A673 (cell line): ENCODE results near the gene JHY. TPM values are rescaled to one million over a fixed set of nuclear protein-coding genes. Genes with fewer than 3 reads are reported as not detected.

Source experiments
- BruUV-seq: library from RNA; stranded (reverse); fragments of 400-500 nt; replicated peaks from 2 replicates; lab custom pipeline; 2021; lab: Mats Ljungman, UMichigan
- CTCF ChIA-PET: fragments of 300-600 bp; sonication (Branson Sonifier 250); formaldehyde crosslinking; loops from one replicate; lab custom pipeline; 2022; ENCODE audit warnings: antibody characterized with exemption; lab: Charles Lee
- POLR2A ChIA-PET: fragments of 300-600 bp; sonication (Branson Sonifier 250); formaldehyde crosslinking; loops from one replicate; lab custom pipeline; 2022; ENCODE audit warnings: antibody characterized with exemption; ENCODE audit not compliant: low non-redundant PET; lab: Charles Lee
- DNase-seq: peaks from one replicate; pipeline ENCODE4 v3.0.0-alpha.2; 2015; ENCODE audit warnings: low spot score
- H3K27ac ChIP-seq: fragments of 200-600 bp; sonication (generic); 2 replicates; pipeline ENCODE4 v1.5.1; 2016; ENCODE audit warnings: mixed run types, low read depth, mild to moderate bottlenecking, mixed read lengths, antibody characterized with exemption, low read length; ENCODE audit not compliant: poor library complexity, severe bottlenecking
- H3K27me3 ChIP-seq: fragments of 200-600 bp; sonication (generic); replicated peaks from 2 replicates; pipeline ENCODE4 v1.6.1; 2017; ENCODE audit warnings: mixed run types, low read depth, mild to moderate bottlenecking, mixed read lengths, antibody characterized with exemption, low read length; ENCODE audit not compliant: insufficient read depth, poor library complexity
- H3K36me3 ChIP-seq: fragments of 200-600 bp; sonication (generic); 2 replicates; pipeline ENCODE4 v1.6.1; 2016; ENCODE audit warnings: mixed run types, mild to moderate bottlenecking, mixed read lengths, antibody characterized with exemption, low read length; ENCODE audit not compliant: insufficient read depth, poor library complexity, severe bottlenecking
- H3K4me1 ChIP-seq: fragments of 200-600 bp; sonication (generic); 2 replicates; pipeline ENCODE4 v1.6.1; 2017; ENCODE audit warnings: mixed run types, mild to moderate bottlenecking, mixed read lengths, antibody characterized with exemption, low read length; ENCODE audit not compliant: insufficient read depth, poor library complexity, severe bottlenecking
- H3K4me3 ChIP-seq: fragments of 200-600 bp; sonication (generic); 2 replicates; pipeline ENCODE4 v1.5.1; 2016; ENCODE audit warnings: low read depth, mixed run types, mild to moderate bottlenecking, mixed read lengths, low read length; ENCODE audit not compliant: poor library complexity, severe bottlenecking
- H3K9me3 ChIP-seq: fragments of 200-600 bp; sonication (generic); 2 replicates; pipeline ENCODE4 v1.6.1; 2016; ENCODE audit warnings: mixed run types, low read depth, mild to moderate bottlenecking, mixed read lengths, antibody characterized with exemption, low read length; ENCODE audit not compliant: poor library complexity, severe bottlenecking
- CTCF ChIP-seq: fragments of 300-800, 200-600 bp; sonication (generic); conservative IDR thresholded peaks from 2 replicates; pipeline ENCODE4 v1.5.1; 2017; ENCODE audit warnings: low read depth, mild to moderate bottlenecking, antibody characterized with exemption, low read length, moderate library complexity, mixed read lengths
- EZH2 ChIP-seq: fragments of 200-600 bp; sonication (generic); IDR thresholded peaks from 2 replicates; pipeline ENCODE4 v1.6.1; 2017; ENCODE audit warnings: borderline replicate concordance, low read depth, mild to moderate bottlenecking, mixed read lengths, antibody characterized with exemption, low read length; ENCODE audit not compliant: poor library complexity, severe bottlenecking
- intact Hi-C: fragments of 100-400 bp; cut with micrococcal nuclease; formaldehyde crosslinking; loops from one replicate; pipeline ENCODE4 v1.10.0; 2022; ENCODE audit not compliant: unreplicated experiment
- total RNA-seq: library from RNA; stranded (reverse); gene quantifications from 2 replicates; pipeline ENCODE4 v1.2.3, GENCODE V29; 2021

Gene JHY
- total RNA-seq, 1 experiment from 2014 or later: 4.4 TPM

GRCh38 chr11:122895563-122895962, 13.0 kb downstream of the JHY start:
- Histone ChIP-seq H3K4me3 (no peak overlapping the region), H3K36me3 (no peaks in the 10 kb centered on the region), H3K27me3 (no peaks in the 10 kb centered on the region), H3K4me1 (peaks cover 16% of the 10 kb centered on the region), H3K27ac (peak overlapping the region; percentile 8), H3K9me3 (no peaks in the 10 kb centered on the region)
- intact Hi-C loops: no loop called here
- CTCF ChIA-PET: interaction anchor here (0.6 kb wide), 1 partner anchor 30 kb away, joined by 4 read pairs; no protein-coding TSS in a partner anchor
- TF ChIP-seq EZH2 (no peak), CTCF (no peak)
- no TSS peak for BruUV-seq
- POLR2A ChIA-PET: no interaction called here
- DNase-seq: no peak

- Histone ChIP-seq H3K27ac (no peak overlapping the region), H3K9me3 (no peaks in the 10 kb centered on the region), H3K36me3 (no peaks in the 10 kb centered on the region), H3K27me3 (no peaks in the 10 kb centered on the region), H3K4me1 (peaks cover 16% of the 10 kb centered on the region), H3K4me3 (no peak overlapping the region)
- peak; percentile 39 for DNase-seq
- no TSS peak for BruUV-seq
- intact Hi-C loops: no loop called here
- TF ChIP-seq CTCF (no peak), EZH2 (no peak)
- ChIA-PET CTCF (no interaction called here), POLR2A (no interaction called here)
Observed at GRCh38 chr11:122897606-122898210, 15.1 kb downstream of the JHY start.

- Histone ChIP-seq H3K4me1 (peaks cover 16% of the 10 kb centered on the region), H3K9me3 (no peaks in the 10 kb centered on the region), H3K36me3 (no peaks in the 10 kb centered on the region), H3K4me3 (no peak overlapping the region), H3K27me3 (no peaks in the 10 kb centered on the region), H3K27ac (no peak overlapping the region)
- TF ChIP-seq EZH2 (no peak), CTCF (no peak)
- ChIA-PET POLR2A (interaction anchor here (0.5 kb wide), 1 partner anchor 14 kb away, joined by 8 read pairs; no protein-coding TSS in a partner anchor), CTCF (no interaction called here)
- DNase-seq: no peak
- BruUV-seq: no TSS peak
- intact Hi-C loops: no loop called here
Observed at GRCh38 chr11:122898799-122899198, 16.2 kb downstream of the JHY start.
